HepG2 (cell line): ENCODE measurements around the gene POFUT1. TPM values are rescaled to one million over a fixed set of nuclear protein-coding genes. Genes with fewer than 3 reads are reported as not detected.
A peak's percentile ranks its signal among the peaks of the same experiment; 100 is the strongest.

Source experiments
- ATAC-seq: fragments of 200-7000 bp; cut with Tn5 transposase; 3 replicates; pipeline ENCODE4 v1.9.1; 2020; ENCODE audit warnings: mild to moderate bottlenecking, moderate library complexity
- BruUV-seq: library from RNA; stranded (reverse); fragments of 400-500 nt; replicated peaks from 2 replicates; lab custom pipeline; 2021; lab: Mats Ljungman, UMichigan
- CTCF ChIA-PET: fragments of 300-600 bp; formaldehyde crosslinking; extraction: SDS; loops from one replicate; lab custom pipeline; 2021; ENCODE audit warnings: low total read pairs, inconsistent platforms, low intra/inter-chr PET ratio; lab: Yijun Ruan, JAX
- POLR2A ChIA-PET: fragments of 350-600 bp; sonication (Branson Sonifier 250); formaldehyde crosslinking; loops from one replicate; lab custom pipeline; 2020; ENCODE audit warnings: antibody characterized with exemption, inconsistent platforms; lab: Yijun Ruan, JAX
- DNase-seq: peaks from one replicate; pipeline ENCODE4 v3.0.0-alpha.2; 2015; ENCODE audit warnings: low spot score
- FAIRE-seq: peaks from 3 replicates; lab custom pipeline; 2011; peaks lifted over from hg19 to GRCh38; lab: Jason Lieb, UNC
- H2AFZ ChIP-seq: one replicate; pipeline ENCODE4 v1.6.1; 2011; ENCODE audit warnings: low read length, inconsistent platforms
- H3K27ac ChIP-seq: fragments of 300-600 bp; 3 replicates; pipeline ENCODE4 v1.8.0; 2011; ENCODE audit warnings: mixed run types, mild to moderate bottlenecking, mixed read lengths, low read length, inconsistent platforms; ENCODE audit not compliant: insufficient read depth; ENCODE audit errors: extremely low read length
- H3K27me3 ChIP-seq, 2 experiments: fragments of 200-600 bp in 1 of 2; 2 replicates in 1 of 2; 3 replicates in 1 of 2; pipeline versions ENCODE4 v1.6.0 to v1.8.0; 2011; ENCODE audit warnings: low read length in 2 of 2, mild to moderate bottlenecking in 2 of 2, moderate library complexity in 2 of 2, inconsistent platforms in 1 of 2; ENCODE audit not compliant: insufficient read depth in 2 of 2, control insufficient read depth in 1 of 2
- H3K36me3 ChIP-seq, 2 experiments: fragments of 200-600 bp in 1 of 2; replicated peaks in 1 of 2; 2 replicates in 1 of 2; 3 replicates in 1 of 2; pipeline versions ENCODE4 v1.5.1 to v1.8.0; 2011; ENCODE audit warnings: low read length in 2 of 2, inconsistent platforms in 1 of 2; ENCODE audit not compliant: insufficient read depth in 2 of 2, control insufficient read depth in 1 of 2
- H3K4me1 ChIP-seq: 2 replicates; pipeline ENCODE4 v1.5.1; 2012; ENCODE audit warnings: low read length, inconsistent platforms; ENCODE audit not compliant: insufficient read depth
- H3K4me2 ChIP-seq: 2 replicates; pipeline ENCODE4 v1.6.0; 2011; ENCODE audit warnings: low read depth, low read length, inconsistent platforms
- H3K4me3 ChIP-seq, 3 experiments: fragments of 200-600 bp in 1 of 3; sonication (generic), shearing (Covaris generic) in 1 of 3; replicated peaks in 1 of 3; 2 replicates each; pipeline ENCODE4 v1.5.1; 2011 to 2016; ENCODE audit warnings: low read length in 3 of 3, inconsistent platforms in 2 of 3, low read depth in 2 of 3, mild to moderate bottlenecking in 2 of 3, control low read depth in 1 of 3, mixed read lengths in 1 of 3; ENCODE audit not compliant: insufficient read depth in 1 of 3
- H3K79me2 ChIP-seq: one replicate; pipeline ENCODE4 v1.6.1; 2011; ENCODE audit warnings: low read length, inconsistent platforms; ENCODE audit not compliant: insufficient read depth
- H3K9ac ChIP-seq: 2 replicates; pipeline ENCODE4 v1.6.0; 2011; ENCODE audit warnings: mild to moderate bottlenecking, low read depth, low read length, inconsistent platforms; ENCODE audit not compliant: insufficient read depth
- H3K9me3 ChIP-seq: 2 replicates; pipeline ENCODE4 v1.5.1; 2012; ENCODE audit warnings: mild to moderate bottlenecking, low read length
- H4K20me1 ChIP-seq: 2 replicates; pipeline ENCODE4 v1.6.0; 2011; ENCODE audit warnings: inconsistent platforms, mild to moderate bottlenecking, low read length, moderate library complexity; ENCODE audit not compliant: insufficient read depth
- AGO2 ChIP-seq: fragments of 200-400 bp; formaldehyde crosslinking; optimal IDR thresholded peaks from 2 replicates; pipeline ENCODE3; 2017; ENCODE audit warnings: mild to moderate bottlenecking, low read depth, low read length, moderate library complexity
- CBFB ChIP-seq: sonication (generic); formaldehyde crosslinking; IDR thresholded peaks from 2 replicates; pipeline ENCODE4 v1.4.0; 2020; ENCODE audit warnings: missing genetic modification reagents
- FOXM1 ChIP-seq: sonication (generic); formaldehyde crosslinking; IDR thresholded peaks from 2 replicates; pipeline ENCODE4 v1.5.0; 2020; ENCODE audit warnings: missing genetic modification reagents
- IRF1 ChIP-seq: sonication (generic); formaldehyde crosslinking; IDR thresholded peaks from 2 replicates; pipeline ENCODE4 v1.4.0; 2020; ENCODE audit warnings: low read depth, mild to moderate bottlenecking, missing genetic modification reagents
- JUNB ChIP-seq: sonication (generic); formaldehyde crosslinking; IDR thresholded peaks from 2 replicates; pipeline ENCODE4 v1.8.0; 2022; ENCODE audit warnings: missing genetic modification reagents, mild to moderate bottlenecking, borderline replicate concordance
- KLF16 ChIP-seq, 2 experiments: sonication (generic) in 1 of 2; formaldehyde crosslinking in 1 of 2; IDR thresholded peaks; 2 replicates each; pipeline versions ENCODE4 v1.6.1 to v1.8.0; 2016 to 2023; ENCODE audit warnings: missing genetic modification reagents in 2 of 2, missing compliant biosample characterization in 1 of 2
- MTF1 ChIP-seq: sonication (generic); formaldehyde crosslinking; IDR thresholded peaks from 2 replicates; pipeline ENCODE4 v1.5.0; 2020; ENCODE audit warnings: missing genetic modification reagents
- NFKB2 ChIP-seq: sonication (generic); formaldehyde crosslinking; IDR thresholded peaks from 2 replicates; pipeline ENCODE4 v1.4.0; 2020; ENCODE audit warnings: missing genetic modification reagents, borderline replicate concordance
- NR2F2 ChIP-seq: IDR thresholded peaks from 2 replicates; pipeline ENCODE4 v1.6.1; 2012; ENCODE audit warnings: low read depth, inconsistent platforms, borderline replicate concordance
- POLR2A ChIP-seq, 2 experiments: IDR thresholded peaks; 2 replicates each; pipeline ENCODE4 v1.6.1; 2011; ENCODE audit warnings: low read depth in 2 of 2, low read length in 2 of 2, mild to moderate bottlenecking in 1 of 2, moderate library complexity in 1 of 2; ENCODE audit not compliant: insufficient read depth in 1 of 2
- STAG1 ChIP-seq: sonication (generic); formaldehyde crosslinking; IDR thresholded peaks from 2 replicates; pipeline ENCODE4 v1.4.0; 2020; ENCODE audit warnings: missing genetic modification reagents
- ZNF292 ChIP-seq: sonication (generic); formaldehyde crosslinking; IDR thresholded peaks from 2 replicates; pipeline ENCODE4 v1.8.1; 2022; ENCODE audit warnings: mild to moderate bottlenecking, low read depth, missing genetic modification reagents, borderline replicate concordance
- ZNF564 ChIP-seq: sonication (generic); formaldehyde crosslinking; IDR thresholded peaks from 2 replicates; pipeline ENCODE4 v1.8.1; 2023; ENCODE audit warnings: mild to moderate bottlenecking, missing genetic modification reagents
- ZSCAN25 ChIP-seq: sonication (generic); formaldehyde crosslinking; IDR thresholded peaks from 2 replicates; pipeline ENCODE4 v1.8.0; 2022; ENCODE audit warnings: mild to moderate bottlenecking, missing genetic modification reagents
- WGBS: methylation state at CpG from one replicate; pipeline ENCODE4 v1.1.6; 2017; ENCODE audit warnings: low lambda C conversion rate; 5-methylcytosine and 5-hydroxymethylcytosine counted together
- in situ Hi-C: cut with HindIII; loops from 2 replicates; pipeline ENCODE4 v1.10.0; 2017; ENCODE audit warnings: low pct_unique_long_range_greater_than_20kb; ENCODE audit not compliant: extremely low pct_ligation_motif_present
- intact Hi-C: fragments of 100-400 bp; cut with micrococcal nuclease; formaldehyde crosslinking; loops from one replicate; pipeline ENCODE4 v1.10.0; 2022; ENCODE audit not compliant: unreplicated experiment
- polyA plus RNA-seq, 8 experiments: library from polyadenylated mRNA; depleted of rRNA in 3 of 8; stranded (reverse) in 7 of 8; unstranded in 1 of 8; fragments of >200 nt; fragmentation: Illumina TruSeq in 4 of 8; extraction: Trizol in 4 of 8; gene quantifications; 2 replicates each; pipeline versions ENCODE4 v1.2.1 to v1.2.3, GENCODE V29; 2011 to 2016; ENCODE audit warnings: low read depth in 4 of 8, missing spikeins in 1 of 8, mixed read lengths in 1 of 8; ENCODE audit not compliant: insufficient read depth in 1 of 8
- total RNA-seq, 5 experiments: library from RNA; depleted of rRNA; stranded (reverse); fragments of >200 nt; fragmentation: Illumina TruSeq; extraction: Trizol; gene quantifications; 2 replicates each; pipeline ENCODE4 v1.2.3, GENCODE V29; 2016; ENCODE audit warnings: low read depth in 1 of 5
- TF ChIP-seq, protein P1 (sequence below): sonication (generic); formaldehyde crosslinking; conservative IDR thresholded peaks from 2 replicates; pipeline ENCODE4 v1.8.1; 2023; ENCODE audit warnings: missing genetic modification reagents
- TF ChIP-seq, protein P2 (sequence below): sonication (generic); formaldehyde crosslinking; IDR thresholded peaks from 2 replicates; pipeline ENCODE4 v1.5.0; 2020; ENCODE audit warnings: missing genetic modification reagents

POFUT1 gene
- total and polyA plus RNA-seq, 2 of the 13 experiments (the other 11 are each of a cell fraction or from before 2014, with no cell fraction given) = 35.5 to 58.3 TPM

DNA sequence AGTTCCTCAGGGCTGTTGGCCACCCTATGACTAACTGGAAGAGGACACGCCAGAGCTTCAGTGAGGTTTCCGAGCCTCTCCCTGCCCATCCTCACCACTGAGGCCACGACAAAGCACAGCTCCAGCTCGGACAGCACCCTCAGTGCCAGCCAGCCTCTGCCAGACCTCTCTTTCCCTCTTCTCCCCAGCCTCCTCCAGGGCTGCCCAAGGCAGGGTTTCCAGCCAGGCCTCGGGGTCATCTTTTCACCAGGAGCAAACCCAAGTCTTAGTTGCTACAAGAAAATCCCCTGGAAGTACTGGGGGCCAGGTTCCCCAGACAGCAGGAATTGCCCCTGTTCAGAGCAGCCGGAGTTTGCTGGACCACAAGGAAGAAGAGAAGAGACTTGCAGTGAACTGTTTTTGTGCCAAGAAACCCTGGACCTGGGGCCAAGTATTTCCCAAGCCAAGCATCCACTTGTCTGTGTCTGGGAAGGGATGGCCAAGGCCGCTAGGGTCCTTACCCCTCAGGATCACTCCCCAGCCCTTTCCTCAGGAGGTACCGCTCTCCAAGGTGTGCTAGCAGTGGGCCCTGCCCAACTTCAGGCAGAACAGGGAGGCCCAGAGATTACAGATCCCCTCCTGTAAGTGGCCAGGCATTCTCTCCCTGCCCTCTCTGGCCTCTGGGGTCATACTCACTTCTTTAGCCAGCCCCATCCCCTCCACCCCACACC, 41.7 kb upstream of the POFUT1 start:
- FAIRE-seq = no peak
- ChIA-PET CTCF (no interaction called here), POLR2A (no interaction called here)
- Histone ChIP-seq H3K79me2 (no peaks in the 10 kb centered on the region), H4K20me1 (no peaks in the 10 kb centered on the region), H3K36me3 (peaks cover 40 to 55% of the 10 kb centered on the region in 2 experiments), H3K27me3 (no peaks in the 10 kb centered on the region), H2AFZ (no peak overlapping the region), H3K4me3 (no peak overlapping the region), H3K4me2 (no peak overlapping the region), H3K9ac (no peak overlapping the region), H3K27ac (no peak overlapping the region), H3K9me3 (no peaks in the 10 kb centered on the region), H3K4me1 (peaks cover 9% of the 10 kb centered on the region)
- in situ Hi-C loops = no loop called here
- intact Hi-C loops = no loop called here
- TF ChIP-seq, protein P1, sequence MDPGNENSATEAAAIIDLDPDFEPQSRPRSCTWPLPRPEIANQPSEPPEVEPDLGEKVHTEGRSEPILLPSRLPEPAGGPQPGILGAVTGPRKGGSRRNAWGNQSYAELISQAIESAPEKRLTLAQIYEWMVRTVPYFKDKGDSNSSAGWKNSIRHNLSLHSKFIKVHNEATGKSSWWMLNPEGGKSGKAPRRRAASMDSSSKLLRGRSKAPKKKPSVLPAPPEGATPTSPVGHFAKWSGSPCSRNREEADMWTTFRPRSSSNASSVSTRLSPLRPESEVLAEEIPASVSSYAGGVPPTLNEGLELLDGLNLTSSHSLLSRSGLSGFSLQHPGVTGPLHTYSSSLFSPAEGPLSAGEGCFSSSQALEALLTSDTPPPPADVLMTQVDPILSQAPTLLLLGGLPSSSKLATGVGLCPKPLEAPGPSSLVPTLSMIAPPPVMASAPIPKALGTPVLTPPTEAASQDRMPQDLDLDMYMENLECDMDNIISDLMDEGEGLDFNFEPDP (CRISPR knock-in tag) = 0 out of 2 replicates have a peak, but pooled peaks have one; percentile 30
- TF ChIP-seq FOXM1 (no peak), IRF1 (no peak), STAG1 (CRISPR knock-in tag) (no peak), ZNF292 (no peak), AGO2 (peak; percentile 34), JUNB (CRISPR knock-in tag) (no peak), KLF16 (CRISPR knock-in tag; IDR thresholded peaks at IDR 0.05) (no peak), CBFB (CRISPR knock-in tag) (no peak), MTF1 (CRISPR knock-in tag) (no peak), ZSCAN25 (no peak), NR2F2 (no peak), ZNF564 (CRISPR knock-in tag) (no peak), NFKB2 (CRISPR knock-in tag) (0 out of 2 replicates have a peak, but pooled peaks have one; percentile 31), POLR2A (IDR thresholded peaks at IDR 0.05; ENCODE audit: insufficient read depth in 1 of 2, low read depth in 2 of 2, low read length in 2 of 2) (0 out of 4 replicates have a peak, but pooled peaks of 1 of the 2 experiments have one; percentile 19)
- TF ChIP-seq, protein P2, sequence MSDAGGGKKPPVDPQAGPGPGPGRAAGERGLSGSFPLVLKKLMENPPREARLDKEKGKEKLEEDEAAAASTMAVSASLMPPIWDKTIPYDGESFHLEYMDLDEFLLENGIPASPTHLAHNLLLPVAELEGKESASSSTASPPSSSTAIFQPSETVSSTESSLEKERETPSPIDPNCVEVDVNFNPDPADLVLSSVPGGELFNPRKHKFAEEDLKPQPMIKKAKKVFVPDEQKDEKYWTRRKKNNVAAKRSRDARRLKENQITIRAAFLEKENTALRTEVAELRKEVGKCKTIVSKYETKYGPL (CRISPR knock-in tag) = no peak
- BruUV-seq = no TSS peak
- peak; percentile 17; the same call in 2 of the 3 replicates for ATAC-seq
- WGBS = 97% methylated on average over 8 of the region's 8 CpGs
- no peak for DNase-seq
